HG03571 (cell line): ENCODE measurements around the gene PPP2R3B.
"Not testable (repeated sequence)": the region's sequence is repeated elsewhere in the genome, so short reads cannot be mapped to it uniquely, and the experiment has no call there.

Source experiments
- ATAC-seq: cut with Tn5 transposase; IDR thresholded peaks from one replicate; pipeline ENCODE4 v1.9.1; 2021; ENCODE audit not compliant: unreplicated experiment

The PPP2R3B gene

DNA sequence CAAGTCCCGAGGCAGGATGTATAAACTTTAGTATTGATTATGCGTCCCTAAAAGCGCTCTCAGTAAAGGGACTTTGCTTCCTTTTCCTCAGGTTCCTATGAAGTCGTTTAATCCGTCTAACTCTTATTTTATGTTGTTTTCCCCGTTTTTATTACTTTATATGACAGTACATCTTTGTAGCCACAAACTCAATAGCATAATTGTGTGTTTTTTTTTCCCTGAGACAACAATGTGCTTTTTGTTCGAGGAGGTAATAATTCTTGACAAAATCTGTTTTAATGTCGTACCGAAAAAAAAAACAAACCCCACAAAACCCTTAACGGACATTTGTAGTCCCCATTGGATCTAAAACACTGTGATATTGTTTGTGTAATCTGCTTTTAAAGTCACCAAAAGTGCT, 17.9 kb upstream of the PPP2R3B start:
- ATAC-seq: no peak

DNA sequence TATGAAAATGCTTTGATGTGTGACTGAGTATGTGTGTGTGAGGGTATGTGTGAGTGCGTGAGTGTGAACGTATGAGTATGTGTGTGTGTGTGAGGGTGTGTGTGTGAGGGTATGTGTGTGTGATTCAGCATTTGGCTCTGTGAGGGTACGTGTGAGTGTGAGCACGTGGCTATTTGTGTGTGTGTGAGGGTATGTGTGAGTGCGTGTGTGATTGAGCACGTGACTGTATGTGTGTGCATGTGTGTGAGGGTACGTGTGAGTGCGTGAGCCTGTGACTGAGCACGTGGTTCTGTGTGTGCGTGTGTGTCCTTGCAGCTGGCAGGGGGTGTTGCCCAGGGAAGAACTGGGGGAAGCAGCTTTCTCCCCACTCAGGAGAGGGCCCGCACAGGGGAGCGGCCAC, 16.1 kb upstream of the PPP2R3B start:
- no peak for ATAC-seq

DNA sequence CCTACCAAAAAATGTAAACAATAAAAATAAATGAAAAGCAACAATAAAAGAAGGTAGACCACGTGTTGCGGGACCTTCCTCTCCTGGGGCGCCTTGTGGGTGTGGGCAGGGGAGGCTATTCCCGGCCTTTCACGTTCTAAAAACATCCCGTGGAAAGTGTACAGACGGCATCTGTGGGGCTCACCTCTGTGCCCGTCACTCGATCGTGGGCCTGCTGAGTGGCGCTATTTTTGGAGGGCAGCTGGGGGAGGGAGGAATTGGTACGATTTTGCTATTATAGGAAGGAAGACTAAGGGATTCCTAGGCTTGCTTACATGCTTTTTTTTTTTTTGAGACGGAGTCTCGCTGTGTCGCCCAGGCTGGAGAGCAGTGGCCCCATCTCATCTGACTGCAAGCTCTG, 13.6 kb upstream of the PPP2R3B start:
- no peak for ATAC-seq

DNA sequence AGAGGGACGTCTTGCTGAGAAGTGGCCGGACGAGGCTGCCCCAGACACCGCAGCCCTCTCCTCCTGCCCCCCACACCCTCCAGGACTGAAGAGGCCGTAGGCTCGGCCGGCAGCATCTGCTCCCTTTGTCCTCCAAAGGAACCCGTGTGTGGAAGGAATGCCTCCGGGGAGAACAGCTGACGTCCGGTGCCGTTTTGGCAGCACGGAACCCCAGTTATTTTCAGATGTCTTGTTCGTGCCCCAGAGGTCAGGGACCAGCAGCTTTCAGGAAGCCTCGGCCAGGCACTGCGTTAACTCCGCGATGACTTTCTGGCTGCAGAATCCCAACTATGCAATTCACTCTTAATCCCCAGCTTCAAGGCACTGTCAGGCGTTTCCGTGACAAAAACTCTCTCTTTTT, 10.9 kb upstream of the PPP2R3B start:
- ATAC-seq: no peak

DNA sequence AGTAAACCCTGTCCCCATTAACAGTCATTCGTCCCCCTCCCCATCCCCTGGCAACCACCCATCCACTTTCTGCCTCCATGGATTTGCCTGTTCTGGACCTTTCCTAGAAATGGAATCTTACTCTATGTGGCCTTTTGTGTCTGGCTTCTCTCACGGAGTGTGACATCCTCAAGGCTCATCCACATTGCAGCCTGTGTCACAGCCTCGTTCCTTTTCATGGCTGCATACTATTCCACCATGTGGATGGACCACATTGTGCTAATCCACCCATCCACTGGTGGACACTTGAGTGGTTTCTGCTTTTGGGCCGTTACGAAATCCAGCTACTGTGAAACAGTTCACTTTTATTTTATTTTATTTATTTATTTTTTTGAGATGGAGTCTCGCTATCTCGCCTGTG, 8.1 kb upstream of the PPP2R3B start:
- ATAC-seq: no peak

DNA sequence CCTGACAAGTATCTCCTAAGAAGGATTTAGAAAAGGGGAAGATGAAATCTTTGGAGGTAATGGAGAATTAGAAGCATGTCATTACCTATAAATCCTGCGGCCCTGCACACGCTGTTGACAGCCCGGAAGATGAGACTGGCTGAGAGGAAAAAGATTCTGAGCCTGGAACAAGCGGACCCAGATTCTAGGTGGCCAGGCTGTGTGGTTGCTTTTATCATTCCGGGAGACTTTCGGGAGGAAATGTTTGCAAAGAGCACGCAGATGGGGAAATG, 5.8 kb upstream of the PPP2R3B start:
- no peak for ATAC-seq

- no peak for ATAC-seq
Observed at GRCh38 chrX:391717-392574, 5.2 kb upstream of the PPP2R3B start.

DNA sequence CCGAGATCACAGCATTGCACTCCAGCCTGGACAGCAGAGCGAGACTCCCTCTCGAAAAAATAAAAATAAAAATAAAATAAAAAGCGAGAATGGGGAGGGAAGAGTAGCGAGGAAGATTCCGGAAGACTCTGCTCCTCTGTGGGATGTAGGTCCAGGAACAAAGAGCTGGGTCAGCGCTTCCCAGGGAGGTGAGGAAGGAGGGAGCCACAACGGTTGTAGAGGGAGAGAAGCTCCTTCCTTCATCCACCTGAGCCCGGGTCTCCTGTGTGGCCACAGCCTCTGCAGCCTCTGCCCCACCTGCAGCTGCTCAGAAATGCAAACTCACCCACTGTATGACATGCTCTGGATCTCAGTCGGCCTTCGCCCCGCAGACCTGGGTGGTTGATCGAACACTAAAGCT, 3.8 kb upstream of the PPP2R3B start:
- no peak for ATAC-seq

GRCh38 chrX:389021-389441, 2.3 kb upstream of the PPP2R3B start:
- no peak for ATAC-seq

DNA sequence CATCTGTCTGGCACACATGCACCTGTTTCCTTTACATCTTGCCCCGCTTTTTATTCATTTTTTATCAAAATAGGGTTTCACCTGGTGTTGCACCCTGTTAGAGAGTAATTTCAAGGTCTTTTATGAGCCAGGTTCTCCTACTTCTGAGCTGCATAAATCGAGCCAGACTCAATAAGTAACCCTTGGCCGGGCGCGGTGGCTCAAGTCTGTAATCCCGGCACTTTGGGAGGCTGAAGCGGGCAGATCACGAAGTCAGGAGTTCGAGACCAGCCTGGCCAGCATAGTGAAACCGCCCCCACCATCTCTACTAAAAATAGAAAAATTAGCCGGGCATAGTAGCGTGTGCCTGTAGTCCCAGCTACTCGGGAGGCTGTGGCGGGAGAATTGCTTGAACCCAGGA, 1.0 kb upstream of the PPP2R3B start:
- ATAC-seq: no peak

DNA sequence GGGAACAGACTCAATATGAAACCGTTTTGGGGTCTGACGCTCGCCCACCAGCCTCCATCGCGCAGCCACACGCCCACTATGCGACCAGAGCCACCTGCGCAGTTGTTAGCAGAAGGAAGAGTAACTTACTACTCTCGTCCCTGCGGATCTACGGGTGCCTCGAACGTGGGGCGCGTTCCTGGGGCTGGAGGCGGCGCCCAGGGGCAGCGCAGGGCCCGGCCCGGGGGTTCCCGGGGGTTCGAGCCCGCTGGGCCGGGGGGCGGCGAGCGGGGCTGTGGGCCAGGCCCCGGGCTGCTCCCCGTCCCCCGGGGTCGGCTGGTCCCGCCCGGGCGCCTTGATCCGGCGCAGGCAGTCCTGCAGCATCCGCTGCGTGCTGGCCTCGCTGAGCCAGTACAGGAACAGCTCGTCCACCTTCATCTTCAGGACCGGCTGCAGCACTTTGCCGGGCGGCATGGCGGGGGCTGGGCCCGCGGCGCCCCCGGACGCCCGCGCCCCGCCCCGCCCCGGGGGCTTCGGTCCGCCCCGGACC, 404 bp downstream of the PPP2R3B start:
- peak; percentile 32 for ATAC-seq

DNA sequence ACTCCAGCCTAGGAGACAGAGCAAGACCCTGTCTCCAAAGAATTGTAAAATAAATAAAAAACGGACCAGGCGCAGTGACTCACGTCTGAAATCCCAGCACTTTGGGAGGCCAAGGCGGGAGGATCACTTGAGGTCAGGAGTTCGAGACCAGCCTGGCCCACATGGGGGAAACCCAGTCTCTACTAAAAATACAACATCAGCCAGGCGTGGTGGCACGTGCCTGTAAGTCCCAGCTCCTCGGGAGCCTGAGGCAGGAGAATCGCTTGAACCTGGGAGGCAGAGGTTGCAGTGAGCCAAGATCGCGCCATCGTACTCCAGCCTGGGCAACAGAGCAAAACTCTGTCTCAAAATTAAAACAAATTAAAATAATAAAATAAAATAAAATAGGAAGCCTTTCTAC, 971 bp downstream of the PPP2R3B start:
- ATAC-seq: not testable (repeated sequence)

DNA sequence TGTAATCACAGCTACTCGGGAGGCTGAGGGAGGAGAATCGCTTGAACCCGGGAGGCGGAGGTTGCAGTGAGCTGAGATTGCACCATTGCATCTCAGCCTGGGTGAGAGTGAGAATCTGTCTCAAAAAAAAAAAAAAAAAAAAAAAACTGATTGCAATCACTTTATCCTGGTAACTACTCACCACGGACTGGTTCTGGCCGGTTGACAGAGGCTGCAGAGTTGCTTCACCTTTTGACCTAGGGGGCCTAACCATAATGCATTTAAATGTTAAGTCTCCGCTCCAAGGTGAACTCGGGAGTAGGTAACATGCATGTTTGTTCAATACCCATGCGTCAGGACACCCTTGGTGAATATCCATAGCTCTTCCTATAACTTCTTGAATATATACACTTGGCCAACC, 1.8 kb downstream of the PPP2R3B start:
- no peak for ATAC-seq

DNA sequence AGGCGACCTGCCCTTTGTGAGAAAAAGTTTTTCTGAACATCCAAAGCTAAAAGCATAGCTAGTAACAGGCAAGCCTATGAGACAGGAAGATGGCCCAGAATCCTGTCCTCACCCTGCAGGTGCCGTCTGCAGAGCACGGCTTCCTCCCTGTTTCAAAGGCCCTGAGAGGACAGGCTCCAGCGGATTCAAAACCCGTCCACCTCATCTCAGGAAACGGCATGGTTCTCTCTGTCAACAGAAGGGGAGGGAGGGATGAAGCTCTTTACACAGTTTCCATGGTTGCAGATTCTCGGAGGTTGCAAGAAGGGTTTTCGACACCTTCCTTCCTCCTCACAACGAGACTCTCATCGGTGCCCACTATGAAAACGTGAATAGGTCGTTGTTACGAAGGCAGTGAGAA, 8.3 kb downstream of the PPP2R3B start:
- no peak for ATAC-seq

GRCh38 chrX:376206-376605, 10.5 kb downstream of the PPP2R3B start:
- ATAC-seq: not testable (repeated sequence)

DNA sequence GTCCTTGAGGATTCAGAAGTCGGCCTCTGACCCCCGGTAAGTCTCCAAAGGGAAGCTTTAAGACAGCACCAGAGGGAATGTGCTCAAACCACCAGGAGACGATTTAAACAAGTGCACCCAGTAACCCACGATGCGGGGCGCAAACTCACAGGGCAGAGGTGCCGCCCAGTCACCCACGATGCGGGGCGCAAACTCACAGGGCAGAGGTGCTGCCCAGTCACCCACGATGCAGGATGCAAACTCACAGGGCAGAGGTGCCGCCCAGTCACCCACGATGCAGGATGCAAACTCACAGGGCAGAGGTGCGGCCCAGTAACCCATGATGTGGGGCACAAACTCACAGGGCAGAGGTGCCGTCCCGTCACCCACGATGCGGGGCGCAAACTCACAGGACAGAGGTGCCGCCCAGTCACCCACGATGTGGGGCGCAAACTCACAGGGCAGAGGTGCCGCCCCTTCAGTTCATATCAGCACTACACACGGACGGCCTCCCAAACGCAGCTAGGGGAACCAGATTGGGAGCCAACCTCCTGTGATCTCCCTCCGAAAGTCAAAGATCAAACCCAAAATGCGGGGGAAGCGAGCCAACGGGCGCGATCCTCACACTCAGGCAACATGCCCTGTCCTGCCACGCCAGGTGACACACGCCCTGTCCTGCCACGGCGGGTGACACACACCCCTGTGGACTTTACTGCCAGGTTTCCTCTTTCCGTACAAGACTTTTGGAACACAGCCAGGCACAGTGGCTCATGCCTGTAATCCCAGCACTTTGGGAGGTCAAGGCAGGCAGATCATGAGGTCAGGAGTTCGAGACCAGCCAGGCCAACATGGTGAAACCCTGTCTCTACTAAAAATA, 11.3 kb downstream of the PPP2R3B start:
- ATAC-seq: no peak

DNA sequence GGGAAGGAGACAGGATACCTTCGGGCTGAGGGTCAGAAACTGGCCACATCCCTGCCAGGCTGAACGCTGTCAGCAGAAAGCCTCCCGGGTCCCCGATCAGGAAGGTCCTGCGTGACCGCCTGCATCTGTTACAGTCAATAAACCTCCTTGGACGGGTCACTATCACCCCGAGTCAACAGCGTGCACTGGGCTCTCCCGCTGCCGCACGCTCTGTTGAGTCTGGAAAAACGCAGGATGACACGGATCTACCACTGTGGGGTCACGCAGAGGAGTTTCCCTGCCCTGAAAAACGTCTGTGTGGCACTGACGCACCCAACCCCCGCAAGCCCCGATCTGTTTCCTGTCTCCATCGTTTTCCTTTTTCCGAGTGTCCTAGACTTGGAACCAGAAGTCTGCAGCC, 12.1 kb downstream of the PPP2R3B start:
- no peak for ATAC-seq

GRCh38 chrX:373641-374471, 12.9 kb downstream of the PPP2R3B start:
- ATAC-seq: no peak

- ATAC-seq: no peak
Observed at GRCh38 chrX:372856-373640, 13.7 kb downstream of the PPP2R3B start.

DNA sequence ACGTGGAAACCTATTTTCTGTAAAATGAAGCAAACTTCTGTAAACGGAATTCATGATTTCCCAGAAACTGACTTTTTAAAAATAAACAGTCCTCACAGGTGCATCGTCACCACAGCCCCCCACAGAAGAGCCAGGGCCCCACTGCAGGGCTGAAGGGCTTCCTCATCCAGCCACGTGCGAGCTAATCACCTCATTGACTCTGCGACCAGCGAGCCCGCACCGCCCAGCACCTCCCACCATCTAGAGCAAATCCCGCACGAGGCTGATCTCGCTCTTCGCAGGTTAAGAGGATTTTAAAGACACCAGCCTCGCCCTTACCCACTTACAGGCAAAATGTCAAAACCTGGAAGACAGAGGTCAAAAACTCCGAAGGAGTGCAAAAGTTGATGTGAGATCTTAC, 14.8 kb downstream of the PPP2R3B start:
- no peak for ATAC-seq
